CD4-positive, alpha-beta memory T cell (primary cell): ENCODE results near the gene PRKCQ. TPM values are rescaled to one million over a fixed set of nuclear protein-coding genes. Genes with fewer than 3 reads are reported as not detected.

Source experiments
- CTCF ChIA-PET: fragments of 350-600 bp; sonication (Branson Sonifier 250); formaldehyde crosslinking; loops from one replicate; lab custom pipeline; 2021; ENCODE audit warnings: inconsistent platforms; ENCODE audit not compliant: partially characterized antibody; lab: Charles Lee
- POLR2A ChIA-PET: fragments of 350-600 bp; sonication (Branson Sonifier 250); formaldehyde crosslinking; loops from one replicate; lab custom pipeline; 2021; ENCODE audit not compliant: partially characterized antibody; lab: Charles Lee
- DNase-seq, 5 donors: peaks; one replicate each; pipeline versions ENCODE4 v3.0.0 to v3.0.0-alpha.2; 2020 to 2022; ENCODE audit warnings: mixed read lengths in 1 of 5
- H3K27ac ChIP-seq: one replicate; pipeline ENCODE4 v1.7.0; 2013; ENCODE audit warnings: low read depth, low read length
- H3K27me3 ChIP-seq: 2 replicates; pipeline ENCODE4 v1.7.0; 2013; ENCODE audit warnings: mild to moderate bottlenecking, low read length, moderate library complexity; ENCODE audit not compliant: insufficient read depth
- H3K36me3 ChIP-seq: 2 replicates; pipeline ENCODE4 v1.7.0; 2013; ENCODE audit warnings: mild to moderate bottlenecking, low read length, moderate library complexity; ENCODE audit not compliant: insufficient read depth
- H3K4me1 ChIP-seq: 2 replicates; pipeline ENCODE4 v1.7.0; 2013; ENCODE audit warnings: mild to moderate bottlenecking, low read length, moderate library complexity; ENCODE audit not compliant: insufficient read depth
- H3K4me3 ChIP-seq, 2 donors: one replicate each; pipeline ENCODE4 v1.7.0; 2013; ENCODE audit warnings: low read length in 2 of 2, mild to moderate bottlenecking in 1 of 2
- H3K9me3 ChIP-seq, 2 donors: one replicate each; pipeline ENCODE4 v1.7.0; 2013; ENCODE audit warnings: low read length in 2 of 2, control low read depth in 1 of 2; ENCODE audit not compliant: control insufficient read depth in 1 of 2
- H3K27ac Mint-ChIP-seq, 7 donors: one replicate each; pipeline ENCODE4 v1.8.0; 2020 to 2021; ENCODE audit warnings: mixed read lengths in 7 of 7, mild to moderate bottlenecking in 6 of 7, inconsistent platforms in 3 of 7, moderate library complexity in 3 of 7
- H3K27me3 Mint-ChIP-seq, 2 donors: one replicate each; pipeline ENCODE4 v1.8.0; 2020 to 2021; ENCODE audit warnings: mixed read lengths in 2 of 2
- H3K36me3 Mint-ChIP-seq, 2 donors: one replicate each; pipeline ENCODE4 v1.8.0; 2020 to 2021; ENCODE audit warnings: mixed read lengths in 2 of 2, inconsistent platforms in 1 of 2, mild to moderate bottlenecking in 1 of 2
- H3K4me1 Mint-ChIP-seq, 4 donors: one replicate each; pipeline ENCODE4 v1.8.0; 2020 to 2021; ENCODE audit warnings: mixed read lengths in 4 of 4, mild to moderate bottlenecking in 1 of 4
- H3K4me3 Mint-ChIP-seq, 8 donors: one replicate each; pipeline ENCODE4 v1.8.0; 2020 to 2021; ENCODE audit warnings: mixed read lengths in 8 of 8, mild to moderate bottlenecking in 7 of 8, moderate library complexity in 6 of 8, inconsistent platforms in 3 of 8
- H3K9me3 Mint-ChIP-seq, 8 donors: one replicate each; pipeline ENCODE4 v1.8.0; 2020 to 2021; ENCODE audit warnings: mixed read lengths in 8 of 8, mild to moderate bottlenecking in 5 of 8, inconsistent platforms in 3 of 8, moderate library complexity in 1 of 8
- intact Hi-C: fragments of 100-400 bp; cut with micrococcal nuclease; formaldehyde crosslinking; loops from one replicate; pipeline ENCODE4 v1.15.1; 2023
- polyA plus RNA-seq, 2 donors: library from polyadenylated mRNA; unstranded; fragments of 300-500 nt; fragmentation: Illumina TruSeq; gene quantifications; one replicate each; pipeline ENCODE4 v1.2.3, GENCODE V29; 2021
- total RNA-seq, 2 experiments: library from RNA; stranded (reverse); gene quantifications; one replicate each; pipeline ENCODE4 v1.2.3, GENCODE V29; 2021

The PRKCQ gene
- total and polyA plus RNA-seq, 4 experiments from 2014 or later = 45.0 to 77.1 (median 71.0) TPM

- Histone ChIP-seq H3K27me3 (no peaks in the 10 kb centered on the region), H3K4me1 (peaks cover 74% of the 10 kb centered on the region), H3K9me3 (no peaks in the 10 kb centered on the region), H3K4me3 (no peak overlapping the region), H3K27ac (no peak overlapping the region), H3K36me3 (no peaks in the 10 kb centered on the region)
- no peaks in the 10 kb centered on the region for H3K27me3 Mint-ChIP-seq
- intact Hi-C loops = no loop called here
- peak overlapping the region in 6 of 7 donors; percentile 7 to 94 (median 67) for H3K27ac Mint-ChIP-seq
- H3K4me3 Mint-ChIP-seq = peak overlapping the region in 7 of 8 donors; percentile 6 to 78 (median 34)
- H3K36me3 Mint-ChIP-seq = peaks cover 31 to 50% of the 10 kb centered on the region in 2 donors
- no peaks in the 10 kb centered on the region for H3K9me3 Mint-ChIP-seq
- ChIA-PET POLR2A (interaction anchor here (0.9 kb wide), 2 partner anchors 17 to 23 kb away, joined by 3 read pairs; no protein-coding TSS in a partner anchor), CTCF (interaction anchor here (2.0 kb wide), 1 partner anchor 11 kb away, joined by 5 read pairs; no protein-coding TSS in a partner anchor)
- H3K4me1 Mint-ChIP-seq = peaks cover 61 to 88% (median 75%) of the 10 kb centered on the region in 4 donors
- DNase-seq = no peak
Measured at GRCh38 chr10:6520138-6520537, 59.9 kb downstream of the PRKCQ start.

GRCh38 chr10:6518791-6519429 is 61.2 kb downstream of the PRKCQ start:
- no peaks in the 10 kb centered on the region for H3K9me3 ChIP-seq
- CTCF ChIA-PET = interaction anchor here (1.1 to 3.6 kb wide), 6 partner anchors 12 to 130 kb away, joined by 3 to 17 read pairs (median 4); no protein-coding TSS in a partner anchor
- H3K4me1 Mint-ChIP-seq = peaks cover 68 to 92% (median 79%) of the 10 kb centered on the region in 4 donors
- H3K9me3 Mint-ChIP-seq = no peaks in the 10 kb centered on the region
- no peaks in the 10 kb centered on the region for H3K27me3 Mint-ChIP-seq
- H3K27ac Mint-ChIP-seq = peak overlapping the region; percentile 5 to 89 (median 38)
- H3K4me1 ChIP-seq = peaks cover 79% of the 10 kb centered on the region
- no peak for DNase-seq
- H3K4me3 Mint-ChIP-seq = peak overlapping the region in 7 of 8 donors; percentile 16 to 78 (median 58)
- intact Hi-C loops = loop anchor here (1.0 to 2.0 kb wide), 2 partner anchors 10 to 16 kb away; no protein-coding TSS in a partner anchor
- POLR2A ChIA-PET = interaction anchor here (1.0 to 1.1 kb wide), 3 partner anchors 12 to 59 kb away, joined by 3 to 5 read pairs (median 4); no protein-coding TSS in a partner anchor
- H3K36me3 ChIP-seq = peaks cover 9% of the 10 kb centered on the region
- H3K36me3 Mint-ChIP-seq = peaks cover 27 to 57% of the 10 kb centered on the region in 2 donors
- H3K27me3 ChIP-seq = no peaks in the 10 kb centered on the region
- H3K27ac ChIP-seq = peak overlapping the region; percentile 21
- no peak overlapping the region for H3K4me3 ChIP-seq

GRCh38 chr10:6516929-6517284 is 63.2 kb downstream of the PRKCQ start:
- no peaks in the 10 kb centered on the region for H3K27me3 Mint-ChIP-seq
- H3K4me1 Mint-ChIP-seq = peaks cover 74 to 97% (median 85%) of the 10 kb centered on the region in 4 donors
- Histone ChIP-seq H3K36me3 (peaks cover 27% of the 10 kb centered on the region), H3K4me3 (no peak overlapping the region), H3K27me3 (no peaks in the 10 kb centered on the region), H3K4me1 (peaks cover 92% of the 10 kb centered on the region), H3K27ac (peak overlapping the region; percentile 13), H3K9me3 (no peaks in the 10 kb centered on the region)
- intact Hi-C loops = loop anchor here (1.0 to 2.0 kb wide), 4 partner anchors 46 to 131 kb away; no protein-coding TSS in a partner anchor
- H3K4me3 Mint-ChIP-seq = peak overlapping the region in 4 of 8 donors; percentile 4 to 48 (median 29)
- H3K27ac Mint-ChIP-seq = peak overlapping the region; percentile 22 to 88 (median 76)
- peaks cover 31 to 68% of the 10 kb centered on the region in 2 donors for H3K36me3 Mint-ChIP-seq
- no peaks in the 10 kb centered on the region for H3K9me3 Mint-ChIP-seq
- POLR2A ChIA-PET = interaction anchor here (0.9 to 2.9 kb wide), 7 partner anchors 11 to 62 kb away, joined by 3 to 14 read pairs (median 3); no protein-coding TSS in a partner anchor
- CTCF ChIA-PET = interaction anchor here (0.7 to 3.6 kb wide), 15 partner anchors 10 to 159 kb away, joined by 3 to 17 read pairs (median 4); partner anchors contain the start of gene PRKCQ
- peak in 2 of 5 donors; percentile 22 to 34 for DNase-seq

DNA sequence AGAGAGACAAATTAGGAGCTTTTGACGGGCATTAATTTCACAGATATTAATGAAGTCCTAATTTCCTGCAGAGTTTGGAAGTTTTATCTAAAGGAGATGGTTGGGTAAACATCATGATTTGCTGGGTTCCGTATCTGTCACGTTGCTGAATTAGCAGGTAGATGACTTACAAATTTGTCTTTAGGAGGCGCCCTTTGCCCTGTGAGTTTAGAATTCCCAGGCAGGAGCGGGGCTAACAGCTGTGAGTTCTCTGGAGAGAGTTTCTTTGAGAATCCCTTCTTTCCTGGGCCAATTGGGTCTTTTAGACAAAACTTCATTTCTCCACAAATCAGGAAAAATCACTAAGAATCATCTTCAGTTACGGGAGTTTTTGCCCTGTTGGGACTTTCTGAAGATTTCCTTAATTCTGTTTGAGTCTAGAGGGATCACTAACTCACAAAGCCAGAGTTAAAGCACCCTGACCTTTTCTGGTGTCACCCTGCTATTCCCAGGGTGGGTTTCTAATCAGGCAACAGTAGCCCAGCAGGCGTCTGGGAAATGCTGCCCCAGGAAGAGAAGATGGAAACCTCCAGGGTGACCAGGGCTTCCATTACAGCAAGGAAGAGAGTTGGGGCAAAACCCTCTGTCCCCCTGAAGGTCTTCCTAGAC is 63.7 kb downstream of the PRKCQ start:
- H3K27me3 Mint-ChIP-seq = no peaks in the 10 kb centered on the region
- H3K27ac Mint-ChIP-seq = peak overlapping the region; percentile 22 to 88 (median 76)
- H3K9me3 Mint-ChIP-seq = no peaks in the 10 kb centered on the region
- intact Hi-C loops = loop anchor here (2.0 kb wide), 2 partner anchors 46 to 62 kb away; no protein-coding TSS in a partner anchor
- POLR2A ChIA-PET = interaction anchor here (1.2 to 3.0 kb wide), 5 partner anchors 14 to 62 kb away, joined by 3 to 16 read pairs (median 8); no protein-coding TSS in a partner anchor
- peak overlapping the region in 5 of 8 donors; percentile 17 to 47 (median 28) for H3K4me3 Mint-ChIP-seq
- peaks cover 36 to 70% of the 10 kb centered on the region in 2 donors for H3K36me3 Mint-ChIP-seq
- peaks cover 71 to 98% (median 85%) of the 10 kb centered on the region in 4 donors for H3K4me1 Mint-ChIP-seq
- no peak for DNase-seq
- Histone ChIP-seq H3K9me3 (no peaks in the 10 kb centered on the region), H3K27me3 (no peaks in the 10 kb centered on the region), H3K27ac (peak overlapping the region; percentile 13), H3K4me3 (no peak overlapping the region), H3K36me3 (peaks cover 32% of the 10 kb centered on the region), H3K4me1 (peaks cover 91% of the 10 kb centered on the region)
- CTCF ChIA-PET = interaction anchor here (0.8 to 3.6 kb wide), 14 partner anchors 9 to 132 kb away, joined by 3 to 17 read pairs (median 4); no protein-coding TSS in a partner anchor

DNA sequence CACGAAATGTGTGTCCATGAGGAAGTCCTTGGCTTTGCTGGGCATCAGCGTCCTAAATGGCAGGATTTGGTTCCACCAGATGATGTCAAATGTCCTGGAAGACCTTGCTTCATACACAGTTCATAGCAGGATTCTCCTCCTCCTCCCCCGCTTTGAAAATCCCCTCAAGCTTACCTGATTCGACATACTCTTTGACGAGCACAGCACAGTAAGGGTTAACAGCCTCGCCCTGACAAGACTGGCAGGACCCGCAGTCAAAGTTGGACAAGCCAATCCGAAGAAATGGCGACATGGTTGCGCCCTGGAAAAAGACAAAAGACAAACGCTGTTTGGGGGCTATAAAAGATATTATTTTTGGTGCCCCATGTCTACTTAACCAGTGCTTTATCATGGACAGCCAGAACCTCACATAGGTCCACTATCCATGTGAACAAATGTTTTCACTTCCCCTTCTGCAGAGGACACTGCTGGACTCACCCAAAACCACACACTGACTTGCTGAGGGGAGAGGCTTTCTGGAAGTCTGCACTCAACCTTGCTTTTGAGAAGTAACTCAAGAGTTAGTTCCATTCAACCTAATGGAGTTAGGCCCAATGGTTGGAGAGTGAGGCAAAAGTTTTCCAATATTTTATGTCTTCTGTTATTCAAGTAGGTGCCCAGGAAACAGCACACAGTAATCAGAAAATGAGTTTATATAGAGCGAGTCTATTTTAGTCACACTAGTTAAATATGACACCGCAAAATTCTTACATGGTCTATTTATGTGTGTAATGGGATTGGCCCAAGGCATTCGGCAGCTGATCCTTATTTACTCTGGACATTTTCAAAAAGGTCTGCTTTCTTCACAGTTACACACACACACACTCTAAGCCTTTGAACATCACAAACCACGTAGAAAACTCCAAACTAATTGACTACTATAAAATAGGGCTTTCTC is 65.0 kb downstream of the PRKCQ start:
- Histone ChIP-seq H3K27me3 (no peaks in the 10 kb centered on the region), H3K4me3 (no peak overlapping the region), H3K27ac (no peak overlapping the region), H3K9me3 (no peaks in the 10 kb centered on the region), H3K36me3 (peaks cover 44% of the 10 kb centered on the region), H3K4me1 (peaks cover 78% of the 10 kb centered on the region)
- peak overlapping the region in 1 of 8 donors; percentile 11 for H3K4me3 Mint-ChIP-seq
- ChIA-PET POLR2A (interaction anchor here (1.2 to 3.0 kb wide), 4 partner anchors 16 to 63 kb away, joined by 3 to 16 read pairs (median 11); no protein-coding TSS in a partner anchor), CTCF (interaction anchor here (0.7 to 3.6 kb wide), 11 partner anchors 8 to 133 kb away, joined by 3 to 17 read pairs (median 3); partner anchors contain the start of gene PRKCQ)
- H3K36me3 Mint-ChIP-seq = peaks cover 42 to 71% of the 10 kb centered on the region in 2 donors
- H3K9me3 Mint-ChIP-seq = no peaks in the 10 kb centered on the region
- H3K4me1 Mint-ChIP-seq = peaks cover 63 to 94% (median 75%) of the 10 kb centered on the region in 4 donors
- no peak for DNase-seq
- intact Hi-C loops = no loop called here
- no peaks in the 10 kb centered on the region for H3K27me3 Mint-ChIP-seq
- H3K27ac Mint-ChIP-seq = peak overlapping the region in 6 of 7 donors; percentile 21 to 83 (median 68)

DNA sequence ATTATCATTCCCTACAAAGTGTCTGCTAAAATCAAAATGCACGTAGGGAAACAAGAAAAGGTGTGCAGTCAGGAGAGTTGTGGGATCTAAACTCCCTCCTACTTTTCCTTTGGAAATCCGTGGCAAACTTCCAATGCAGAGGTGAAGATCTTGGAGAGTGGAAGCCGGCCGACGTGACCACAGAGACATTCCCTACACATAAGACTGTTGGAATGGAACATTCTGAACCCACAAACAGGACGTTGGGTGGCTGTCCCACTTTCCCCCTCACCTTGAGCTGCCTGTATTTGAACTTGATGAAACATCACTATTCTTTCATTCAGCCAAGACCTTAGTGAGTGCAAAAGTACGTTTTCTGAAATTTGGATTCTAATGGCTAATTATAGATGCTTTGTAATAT is 65.9 kb downstream of the PRKCQ start:
- ChIA-PET CTCF (interaction anchor here (0.7 to 1.3 kb wide), 2 partner anchors 40 to 66 kb away, joined by 3 read pairs; partner anchors contain the start of gene PRKCQ), POLR2A (interaction anchor here (0.6 to 3.0 kb wide), 3 partner anchors 17 to 54 kb away, joined by 3 to 16 read pairs (median 4); no protein-coding TSS in a partner anchor)
- Histone ChIP-seq H3K4me3 (no peak overlapping the region), H3K27me3 (no peaks in the 10 kb centered on the region), H3K36me3 (peaks cover 50% of the 10 kb centered on the region), H3K27ac (no peak overlapping the region), H3K4me1 (peaks cover 68% of the 10 kb centered on the region), H3K9me3 (no peaks in the 10 kb centered on the region)
- Mint-ChIP-seq H3K9me3 (no peaks in the 10 kb centered on the region), H3K27ac (peak overlapping the region in 6 of 7 donors; percentile 65 to 89 (median 82)), H3K36me3 (peaks cover 45 to 68% of the 10 kb centered on the region in 2 donors), H3K4me3 (peak overlapping the region in 2 of 8 donors; percentile 35 to 62), H3K4me1 (peaks cover 53 to 85% (median 66%) of the 10 kb centered on the region in 4 donors), H3K27me3 (no peaks in the 10 kb centered on the region)
- no peak for DNase-seq
- intact Hi-C loops = no loop called here
